Activated naive CD4-positive, alpha-beta T cell (primary cell): Measurements from ENCODE around the gene SLC11A1.
A peak's percentile ranks its signal among the peaks of the same experiment; 100 is the strongest.

Source experiments
- DNase-seq, 4 experiments: peaks; one replicate each; lab custom pipeline; 2025; lab: John Stamatoyannopoulos, UW

SLC11A1 gene

GRCh38 chr2:218405086-218405745 lies 23.1 kb downstream of the SLC11A1 start:
- DNase-seq = no peak

- no peak for DNase-seq
Measured at GRCh38 chr2:218405746-218406208, 23.7 kb downstream of the SLC11A1 start.

GRCh38 chr2:218406209-218406948 lies 24.3 kb downstream of the SLC11A1 start:
- DNase-seq = peak; percentile 65 to 89 (median 78)

DNA sequence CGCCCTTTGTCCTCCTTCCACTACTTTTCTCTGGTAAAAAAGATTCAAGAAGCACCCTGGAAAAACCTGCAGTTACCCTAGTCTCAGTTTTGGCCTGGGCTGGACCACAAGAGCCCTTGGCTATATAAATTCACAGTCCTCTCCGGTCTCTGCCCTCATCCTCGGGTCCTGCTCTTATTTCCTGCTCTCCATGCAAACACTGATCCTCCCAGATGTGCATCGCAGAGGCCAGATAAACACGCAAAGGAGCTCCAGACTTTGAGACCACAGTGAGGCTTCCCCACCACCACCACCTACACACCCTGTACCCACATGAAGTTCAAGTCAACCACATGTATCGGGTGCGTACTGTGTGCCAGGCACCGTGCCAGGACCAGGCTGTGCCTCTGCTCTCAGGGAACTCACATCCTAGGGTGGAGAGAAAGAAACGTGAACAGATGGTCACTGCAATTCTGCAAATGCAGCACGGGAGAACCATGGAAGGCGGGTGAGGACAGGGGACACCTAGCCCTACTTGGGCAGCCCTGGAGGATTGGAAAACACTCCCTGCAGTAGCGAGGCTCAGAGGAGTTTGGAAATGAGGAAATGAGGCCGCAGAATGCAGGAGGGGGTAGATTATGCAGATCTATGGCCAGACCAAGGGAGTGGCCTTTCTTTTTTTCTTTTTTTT lies 25.0 kb downstream of the SLC11A1 start:
- peak in 2 of 4 experiments; percentile 43 to 60 for DNase-seq

- DNase-seq = no peak
Measured at GRCh38 chr2:218407717-218408116, 25.6 kb downstream of the SLC11A1 start.

GRCh38 chr2:218418321-218418716 lies 36.2 kb downstream of the SLC11A1 start:
- no peak for DNase-seq

- DNase-seq = no peak
Measured at GRCh38 chr2:218418717-218419458, 36.8 kb downstream of the SLC11A1 start, which contains the start of gene VIL1. Gene VIL1, plus strand, starts transcription at chr2:218419123. Its CDS starts 4,656 bp downstream, at chr2:218423779.

DNA sequence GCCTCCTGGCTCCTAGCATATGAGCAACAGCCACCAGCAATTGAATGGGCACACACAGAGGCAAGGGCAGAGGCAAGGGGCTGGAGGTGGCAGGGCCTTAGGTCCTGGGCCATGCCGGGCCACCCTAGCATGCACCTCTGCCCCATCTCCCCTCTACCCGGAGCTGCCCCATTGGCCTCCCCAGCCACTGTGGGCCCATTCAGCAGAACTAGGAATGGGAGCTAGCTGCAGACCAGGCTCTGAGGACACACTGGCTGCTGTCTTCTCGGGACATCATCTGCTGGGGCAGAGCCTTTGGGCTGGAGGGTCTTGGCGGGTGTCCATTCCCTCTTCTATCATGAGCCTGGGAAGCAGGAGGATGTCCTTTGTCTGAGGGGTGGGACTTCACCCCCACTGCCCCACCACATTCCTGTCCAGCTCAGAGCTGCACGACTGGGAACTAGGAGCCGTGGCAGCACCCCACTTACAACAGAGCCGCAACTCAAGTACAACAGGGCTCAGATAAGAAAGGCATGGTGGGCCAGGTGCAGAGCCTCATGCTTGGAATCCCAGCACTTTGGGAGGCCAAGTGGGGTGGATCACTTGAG lies 37.6 kb downstream of the SLC11A1 start:
- no peak for DNase-seq

GRCh38 chr2:218421027-218421426 lies 39.0 kb downstream of the SLC11A1 start:
- DNase-seq = no peak

GRCh38 chr2:218422403-218423086 lies 40.5 kb downstream of the SLC11A1 start:
- DNase-seq = no peak

DNA sequence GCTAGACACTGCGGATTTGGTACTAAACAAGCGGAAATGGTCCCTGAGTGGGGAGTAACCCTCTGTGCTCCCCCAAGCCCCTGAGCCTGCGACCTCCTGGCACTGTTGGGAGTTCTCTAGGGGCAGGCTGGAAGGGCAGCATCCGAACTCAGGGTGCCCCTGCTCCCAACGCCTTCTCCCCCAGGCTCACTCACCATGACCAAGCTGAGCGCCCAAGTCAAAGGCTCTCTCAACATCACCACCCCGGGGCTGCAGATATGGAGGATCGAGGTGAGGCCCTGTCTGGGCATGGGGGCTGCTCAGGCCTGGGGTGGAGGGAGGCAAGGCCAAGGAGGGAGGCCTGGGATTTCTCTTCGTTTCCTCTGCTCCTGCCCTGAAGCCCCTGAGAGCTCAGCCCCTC lies 41.5 kb downstream of the SLC11A1 start:
- no peak for DNase-seq

DNA sequence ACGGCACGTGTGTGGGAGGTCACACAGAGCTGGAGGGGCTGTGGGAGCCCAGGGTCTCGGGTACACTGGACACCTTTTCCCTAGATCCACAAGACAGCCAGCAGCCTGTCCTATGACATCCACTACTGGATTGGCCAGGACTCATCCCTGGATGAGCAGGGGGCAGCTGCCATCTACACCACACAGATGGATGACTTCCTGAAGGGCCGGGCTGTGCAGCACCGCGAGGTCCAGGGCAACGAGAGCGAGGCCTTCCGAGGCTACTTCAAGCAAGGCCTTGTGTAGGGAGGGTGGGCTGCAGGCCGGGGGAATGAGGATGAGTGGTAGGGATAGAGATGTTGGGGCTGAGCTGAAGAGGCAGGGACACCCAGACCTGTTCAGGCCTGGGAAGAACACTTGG lies 43.5 kb downstream of the SLC11A1 start:
- DNase-seq = no peak

- no peak for DNase-seq
Measured at GRCh38 chr2:218427741-218428140, 45.7 kb downstream of the SLC11A1 start.

GRCh38 chr2:218428846-218429558 lies 46.9 kb downstream of the SLC11A1 start:
- DNase-seq = no peak

- DNase-seq = no peak
Measured at GRCh38 chr2:218429911-218430692, 48.0 kb downstream of the SLC11A1 start.

GRCh38 chr2:218430721-218431120 lies 48.6 kb downstream of the SLC11A1 start:
- DNase-seq = no peak

GRCh38 chr2:218431878-218432277 lies 49.8 kb downstream of the SLC11A1 start:
- DNase-seq = no peak

DNA sequence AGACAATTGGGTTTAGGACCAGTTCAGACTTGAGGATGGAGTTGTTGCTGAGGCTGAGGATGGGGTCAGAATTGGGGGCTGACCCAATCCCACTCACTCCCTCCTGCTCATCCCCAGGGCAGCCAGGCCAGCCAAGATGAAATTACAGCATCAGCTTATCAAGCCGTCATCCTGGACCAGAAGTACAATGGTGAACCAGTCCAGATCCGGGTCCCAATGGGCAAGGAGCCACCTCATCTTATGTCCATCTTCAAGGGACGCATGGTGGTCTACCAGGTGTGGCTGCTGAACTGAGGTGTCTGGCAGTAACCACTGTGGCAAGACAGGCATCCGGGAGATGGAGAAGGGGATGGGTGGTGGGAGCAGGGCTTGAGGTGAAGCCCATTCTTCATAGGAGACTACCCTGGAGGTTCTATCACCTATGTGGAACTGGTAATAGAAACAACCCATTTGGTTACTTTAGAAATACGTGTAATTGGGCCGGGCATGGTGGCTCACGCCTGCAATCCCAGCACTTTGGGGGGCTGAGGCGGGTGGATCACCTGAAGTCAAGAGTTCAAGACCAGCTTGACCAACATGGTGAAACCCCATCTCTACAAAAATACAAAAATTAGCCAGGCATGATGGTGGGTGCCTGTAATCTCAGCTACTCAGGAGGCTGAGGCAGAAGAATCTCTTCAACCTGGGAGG lies 50.7 kb downstream of the SLC11A1 start:
- no peak for DNase-seq

GRCh38 chr2:218434456-218434855 lies 52.4 kb downstream of the SLC11A1 start:
- DNase-seq = no peak
